ENCODE results near the gene SLC15A5.

Gene SLC15A5

GRCh38 chr12:16198884-16199283 is 78.6 kb downstream of the SLC15A5 start:
- no CpG with 5 or more reads among the region's 3 CpGs for WGBS, 2 donors (ENCODE audit: extremely low coverage in 2 of 2, insufficient read length in 2 of 2, insufficient replicate concordance in 1 of 2)

GRCh38 chr12:16197600-16197999 is 79.9 kb downstream of the SLC15A5 start:
- H3K4me3 ChIP-seq (ENCODE audit: low read length in 2 of 2), result no peak overlapping the region
- H3K27me3 ChIP-seq (ENCODE audit: control insufficient read depth in 3 of 3, insufficient read depth in 3 of 3, low read depth in 1 of 3, low read length in 3 of 3), result no peaks in the 10 kb centered on the region
- H3K27ac ChIP-seq (replicated peaks; ENCODE audit: low read length), result no peak overlapping the region
- DNase-seq (ENCODE audit: low spot score), result no peak
- no peak overlapping the region for H3K14ac ChIP-seq (ENCODE audit: low read length)
- peaks cover 2 to 3% of the 10 kb centered on the region in 2 donors for H3K4me1 ChIP-seq (ENCODE audit: control insufficient read depth in 2 of 2, insufficient read depth in 1 of 2, low read depth in 1 of 2, low read length in 2 of 2)
- no peak overlapping the region for H2BK120ac ChIP-seq (ENCODE audit: low read depth, low read length)
- H4K8ac ChIP-seq (ENCODE audit: low read depth, low read length), result no peak overlapping the region
- H3K9me3 ChIP-seq (replicated peaks in 1 of 2; ENCODE audit: control insufficient read depth in 2 of 2, insufficient read depth in 1 of 2, low read depth in 1 of 2, low read length in 2 of 2), result no peaks in the 10 kb centered on the region
- H2BK12ac ChIP-seq (ENCODE audit: low read length), result no peak overlapping the region
- H3K18ac ChIP-seq (ENCODE audit: low read length), result no peak overlapping the region
- H3K23ac ChIP-seq (ENCODE audit: low read depth, low read length, poor library complexity), result no peak overlapping the region
- H2BK5ac ChIP-seq (ENCODE audit: low read length), result no peak overlapping the region
- H3K36me3 ChIP-seq (replicated peaks in 1 of 2; ENCODE audit: control insufficient read depth in 2 of 2, insufficient read depth in 2 of 2, low read length in 2 of 2), result no peaks in the 10 kb centered on the region
- no peak overlapping the region for H3K4ac ChIP-seq (ENCODE audit: low read length)
- H2AFZ ChIP-seq (ENCODE audit: low read length), result no peak overlapping the region
- H3K4me2 ChIP-seq (ENCODE audit: insufficient read depth, low read length, poor library complexity, severe bottlenecking), result no peak overlapping the region
- no peaks in the 10 kb centered on the region for H3K79me1 ChIP-seq (ENCODE audit: low read depth, low read length)
- H3K9ac ChIP-seq (ENCODE audit: low read depth, low read length, poor library complexity), result no peak overlapping the region
- H2AK5ac ChIP-seq (ENCODE audit: low read depth, low read length), result no peak overlapping the region
- H2BK15ac ChIP-seq (ENCODE audit: low read length), result no peak overlapping the region
- WGBS, 2 donors (ENCODE audit: extremely low coverage in 2 of 2, insufficient read length in 2 of 2, insufficient replicate concordance in 1 of 2), result no CpG with 5 or more reads among the region's 4 CpGs
- H4K91ac ChIP-seq (ENCODE audit: low read depth, low read length, poor library complexity), result no peak overlapping the region

More at GRCh38 chr12:16198884-16199283, 78.6 kb downstream of the SLC15A5 start:
- H2BK5ac ChIP-seq (ENCODE audit: low read length), result no peak overlapping the region
- DNase-seq (ENCODE audit: low spot score), result peak; percentile 1
- H3K27me3 ChIP-seq (ENCODE audit: control insufficient read depth in 3 of 3, insufficient read depth in 3 of 3, low read depth in 1 of 3, low read length in 3 of 3), result no peaks in the 10 kb centered on the region
- H4K91ac ChIP-seq (ENCODE audit: low read depth, low read length, poor library complexity), result no peak overlapping the region
- no peak overlapping the region for H3K4me2 ChIP-seq (ENCODE audit: insufficient read depth, low read length, poor library complexity, severe bottlenecking)
- no peak overlapping the region for H2BK120ac ChIP-seq (ENCODE audit: low read depth, low read length)
- no peak overlapping the region for H4K8ac ChIP-seq (ENCODE audit: low read depth, low read length)
- H3K23ac ChIP-seq (ENCODE audit: low read depth, low read length, poor library complexity), result no peak overlapping the region
- no peaks in the 10 kb centered on the region for H3K9me3 ChIP-seq (replicated peaks in 1 of 2; ENCODE audit: control insufficient read depth in 2 of 2, insufficient read depth in 1 of 2, low read depth in 1 of 2, low read length in 2 of 2)
- H3K9ac ChIP-seq (ENCODE audit: low read depth, low read length, poor library complexity), result no peak overlapping the region
- H2AFZ ChIP-seq (ENCODE audit: low read length), result peak overlapping the region; percentile 41
- H3K79me1 ChIP-seq (ENCODE audit: low read depth, low read length), result no peaks in the 10 kb centered on the region
- H2BK12ac ChIP-seq (ENCODE audit: low read length), result no peak overlapping the region
- H3K18ac ChIP-seq (ENCODE audit: low read length), result no peak overlapping the region
- no peak overlapping the region for H3K14ac ChIP-seq (ENCODE audit: low read length)
- H3K36me3 ChIP-seq (replicated peaks in 1 of 2; ENCODE audit: control insufficient read depth in 2 of 2, insufficient read depth in 2 of 2, low read length in 2 of 2), result no peaks in the 10 kb centered on the region
- no peak overlapping the region for H2AK5ac ChIP-seq (ENCODE audit: low read depth, low read length)
- H3K4me3 ChIP-seq (ENCODE audit: low read length in 2 of 2), result no peak overlapping the region
- peaks cover 2 to 3% of the 10 kb centered on the region in 2 donors for H3K4me1 ChIP-seq (ENCODE audit: control insufficient read depth in 2 of 2, insufficient read depth in 1 of 2, low read depth in 1 of 2, low read length in 2 of 2)
- H3K27ac ChIP-seq (replicated peaks; ENCODE audit: low read length), result no peak overlapping the region
- H3K4ac ChIP-seq (ENCODE audit: low read length), result no peak overlapping the region
- H2BK15ac ChIP-seq (ENCODE audit: low read length), result no peak overlapping the region

- Histone ChIP-seq H3K18ac (ENCODE audit: low read length) (no peak overlapping the region), H3K27me3 (ENCODE audit: control insufficient read depth in 3 of 3, insufficient read depth in 3 of 3, low read depth in 1 of 3, low read length in 3 of 3) (no peaks in the 10 kb centered on the region), H3K27ac (replicated peaks; ENCODE audit: low read length) (no peak overlapping the region), H3K79me1 (ENCODE audit: low read depth, low read length) (no peaks in the 10 kb centered on the region), H3K4me2 (ENCODE audit: insufficient read depth, low read length, poor library complexity, severe bottlenecking) (no peak overlapping the region), H2AK5ac (ENCODE audit: low read depth, low read length) (no peak overlapping the region), H3K23ac (ENCODE audit: low read depth, low read length, poor library complexity) (no peak overlapping the region), H2AFZ (ENCODE audit: low read length) (no peak overlapping the region), H3K9ac (ENCODE audit: low read depth, low read length, poor library complexity) (no peak overlapping the region), H4K91ac (ENCODE audit: low read depth, low read length, poor library complexity) (no peak overlapping the region), H3K4ac (ENCODE audit: low read length) (no peak overlapping the region), H2BK120ac (ENCODE audit: low read depth, low read length) (no peak overlapping the region), H3K14ac (ENCODE audit: low read length) (no peak overlapping the region), H4K8ac (ENCODE audit: low read depth, low read length) (no peak overlapping the region), H3K4me1 (ENCODE audit: control insufficient read depth in 2 of 2, insufficient read depth in 1 of 2, low read depth in 1 of 2, low read length in 2 of 2) (no peaks in the 10 kb centered on the region), H3K9me3 (replicated peaks in 1 of 2; ENCODE audit: control insufficient read depth in 2 of 2, insufficient read depth in 1 of 2, low read depth in 1 of 2, low read length in 2 of 2) (no peaks in the 10 kb centered on the region), H2BK12ac (ENCODE audit: low read length) (no peak overlapping the region), H2BK5ac (ENCODE audit: low read length) (no peak overlapping the region), H2BK15ac (ENCODE audit: low read length) (no peak overlapping the region), H3K4me3 (ENCODE audit: low read length in 2 of 2) (no peak overlapping the region), H3K36me3 (replicated peaks in 1 of 2; ENCODE audit: control insufficient read depth in 2 of 2, insufficient read depth in 2 of 2, low read length in 2 of 2) (no peaks in the 10 kb centered on the region)
- WGBS, 2 donors (ENCODE audit: extremely low coverage in 2 of 2, insufficient read length in 2 of 2, insufficient replicate concordance in 1 of 2), result no CpG with 5 or more reads among the region's 5 CpGs
- no peak for DNase-seq (ENCODE audit: low spot score)
Measured at GRCh38 chr12:16189849-16190248, 87.6 kb downstream of the SLC15A5 start.

DNA sequence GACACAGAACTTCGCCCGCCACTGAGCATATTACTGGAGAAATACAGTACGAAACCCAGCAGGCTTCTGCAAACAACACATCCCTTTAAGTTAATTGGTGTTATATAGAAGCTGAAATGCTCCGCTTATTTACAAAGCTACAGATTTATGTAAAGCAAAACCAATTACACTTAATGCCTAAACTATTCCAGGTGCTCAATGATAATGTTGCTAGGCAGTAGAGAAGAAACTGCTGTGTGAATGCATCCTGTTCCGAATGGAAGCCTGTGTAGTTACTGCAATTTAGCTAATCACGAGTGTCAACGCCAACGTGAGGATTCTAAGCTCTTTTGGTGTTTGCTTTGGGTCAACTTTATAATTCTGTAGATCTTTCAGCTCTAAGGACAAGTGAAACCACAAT is 89.8 kb downstream of the SLC15A5 start:
- H2BK12ac ChIP-seq (ENCODE audit: low read length), result no peak overlapping the region
- H3K9ac ChIP-seq (ENCODE audit: low read depth, low read length, poor library complexity), result no peak overlapping the region
- no peaks in the 10 kb centered on the region for H3K9me3 ChIP-seq (replicated peaks in 1 of 2; ENCODE audit: control insufficient read depth in 2 of 2, insufficient read depth in 1 of 2, low read depth in 1 of 2, low read length in 2 of 2)
- H3K79me1 ChIP-seq (ENCODE audit: low read depth, low read length), result no peaks in the 10 kb centered on the region
- DNase-seq (ENCODE audit: low spot score), result no peak
- no peak overlapping the region for H4K91ac ChIP-seq (ENCODE audit: low read depth, low read length, poor library complexity)
- no peaks in the 10 kb centered on the region for H3K27me3 ChIP-seq (ENCODE audit: control insufficient read depth in 3 of 3, insufficient read depth in 3 of 3, low read depth in 1 of 3, low read length in 3 of 3)
- H2BK120ac ChIP-seq (ENCODE audit: low read depth, low read length), result no peak overlapping the region
- no peak overlapping the region for H3K27ac ChIP-seq (replicated peaks; ENCODE audit: low read length)
- no peak overlapping the region for H4K8ac ChIP-seq (ENCODE audit: low read depth, low read length)
- WGBS, 2 donors (ENCODE audit: extremely low coverage in 2 of 2, insufficient read length in 2 of 2, insufficient replicate concordance in 1 of 2), result no CpG with 5 or more reads among the region's 8 CpGs
- H3K4me3 ChIP-seq (ENCODE audit: low read length in 2 of 2), result no peak overlapping the region
- no peak overlapping the region for H3K23ac ChIP-seq (ENCODE audit: low read depth, low read length, poor library complexity)
- H3K14ac ChIP-seq (ENCODE audit: low read length), result no peak overlapping the region
- no peak overlapping the region for H2BK5ac ChIP-seq (ENCODE audit: low read length)
- H2AK5ac ChIP-seq (ENCODE audit: low read depth, low read length), result no peak overlapping the region
- no peaks in the 10 kb centered on the region for H3K36me3 ChIP-seq (replicated peaks in 1 of 2; ENCODE audit: control insufficient read depth in 2 of 2, insufficient read depth in 2 of 2, low read length in 2 of 2)
- no peaks in the 10 kb centered on the region for H3K4me1 ChIP-seq (ENCODE audit: control insufficient read depth in 2 of 2, insufficient read depth in 1 of 2, low read depth in 1 of 2, low read length in 2 of 2)
- no peak overlapping the region for H3K4me2 ChIP-seq (ENCODE audit: insufficient read depth, low read length, poor library complexity, severe bottlenecking)
- H3K18ac ChIP-seq (ENCODE audit: low read length), result no peak overlapping the region
- H2BK15ac ChIP-seq (ENCODE audit: low read length), result no peak overlapping the region
- no peak overlapping the region for H2AFZ ChIP-seq (ENCODE audit: low read length)
- H3K4ac ChIP-seq (ENCODE audit: low read length), result no peak overlapping the region

All from neuronal stem cell (in vitro differentiated cells).